HG03135 (cell line): ENCODE measurements around the gene CDCP2.

Experiments used
- ATAC-seq: cut with Tn5 transposase; IDR thresholded peaks from one replicate; pipeline ENCODE4 v1.9.1; 2021; ENCODE audit warnings: mild to moderate bottlenecking, moderate library complexity; ENCODE audit not compliant: unreplicated experiment

Gene CDCP2

GRCh38 chr1:54152696-54153095 lies at the start of gene CDCP2:
Gene CDCP2 (minus strand): TSS chr1:54153000. CDS start chr1:54152922, 78 bp downstream.
- no peak for ATAC-seq

GRCh38 chr1:54200519-54200997 lies 47.8 kb upstream of the CDCP2 start:
- ATAC-seq = peak; percentile 17

- peak; percentile 92 for ATAC-seq
Measured at GRCh38 chr1:54199765-54200518, 47.1 kb upstream of the CDCP2 start, which contains the start of the genes CYB5RL and MRPL37. Gene CYB5RL (minus strand): TSS chr1:54200030. CDS start chr1:54195616, 4,414 bp downstream. Gene MRPL37 (plus strand): TSS chr1:54200167. CDS start chr1:54200244, 77 bp downstream.

- ATAC-seq = no peak
Measured at GRCh38 chr1:54199151-54199764, 46.5 kb upstream of the CDCP2 start.

- ATAC-seq = no peak
Measured at GRCh38 chr1:54193453-54193852, 40.7 kb upstream of the CDCP2 start.

GRCh38 chr1:54191525-54191924 lies 38.7 kb upstream of the CDCP2 start:
- no peak for ATAC-seq

GRCh38 chr1:54190526-54190925 lies 37.7 kb upstream of the CDCP2 start:
- no peak for ATAC-seq

GRCh38 chr1:54188291-54188690 lies 35.5 kb upstream of the CDCP2 start:
- no peak for ATAC-seq

- no peak for ATAC-seq
Measured at GRCh38 chr1:54186056-54186455, 33.3 kb upstream of the CDCP2 start.

DNA sequence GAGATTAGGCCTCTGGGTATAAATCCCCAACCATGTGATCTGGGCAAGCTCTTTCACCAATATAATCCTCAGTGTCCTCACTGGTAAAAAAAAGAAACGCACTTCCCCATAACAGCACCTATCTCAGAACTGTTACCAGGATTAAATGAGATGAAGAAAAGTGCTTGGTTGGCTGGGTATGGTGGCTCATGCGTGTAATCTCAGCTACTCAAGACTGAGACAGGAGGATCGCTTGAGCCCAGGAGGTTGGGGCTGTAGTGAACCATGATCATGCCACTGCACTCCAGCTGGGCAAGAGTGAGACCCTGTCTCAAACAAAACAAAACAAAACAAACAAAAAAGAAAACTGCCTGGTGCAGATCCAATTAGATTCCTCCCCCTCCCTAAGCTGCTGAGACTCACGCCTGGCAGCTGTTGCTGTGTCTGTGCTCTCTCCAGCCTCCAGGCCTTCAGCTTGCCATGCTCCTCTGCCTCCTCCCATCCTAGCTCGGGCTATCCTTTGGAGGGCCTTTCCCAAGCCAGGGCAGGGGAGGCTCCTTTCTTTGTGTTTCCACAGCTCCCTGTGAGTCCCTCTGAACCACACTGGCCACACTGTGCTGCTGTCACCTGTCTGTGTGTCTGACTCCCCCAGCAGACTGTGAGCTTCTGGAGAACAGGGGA lies 28.0 kb upstream of the CDCP2 start:
- ATAC-seq = no peak

DNA sequence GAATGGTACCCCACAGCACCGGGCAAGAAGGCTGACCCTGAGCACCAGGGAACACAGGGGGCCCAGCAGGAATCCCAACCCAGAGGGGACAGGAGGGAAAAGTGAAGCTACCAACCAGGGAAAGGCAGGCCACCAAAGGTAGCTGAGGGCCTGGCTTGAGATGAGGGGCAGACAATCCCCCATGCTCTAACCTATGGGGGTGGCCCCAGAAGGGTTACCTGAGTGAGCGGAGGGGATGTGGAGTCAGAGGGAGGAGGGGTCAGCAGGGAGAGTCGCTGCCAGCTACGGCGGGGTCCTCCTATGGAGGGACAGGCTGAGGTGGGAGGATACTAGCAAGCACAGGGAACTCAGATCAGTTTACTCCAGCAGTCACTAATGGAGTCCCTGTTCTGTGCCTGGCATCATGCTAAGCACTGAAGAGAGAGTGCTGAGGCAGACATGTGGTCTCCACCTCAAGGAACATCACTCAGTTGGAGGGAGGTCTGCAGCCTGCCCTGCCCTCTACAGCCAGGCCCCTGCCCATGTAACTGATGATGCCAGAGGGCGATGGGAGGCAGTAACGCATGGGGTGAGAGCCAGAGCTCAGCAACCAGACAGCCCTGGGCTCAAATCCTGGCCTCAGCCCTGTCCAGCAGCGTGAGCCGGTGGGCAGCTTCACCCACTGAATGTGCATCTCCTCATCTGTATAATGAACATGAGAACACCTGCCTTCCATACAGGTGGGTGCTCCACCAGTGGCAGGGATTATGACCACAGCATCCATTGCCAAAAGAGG lies 25.7 kb upstream of the CDCP2 start:
- ATAC-seq = no peak

DNA sequence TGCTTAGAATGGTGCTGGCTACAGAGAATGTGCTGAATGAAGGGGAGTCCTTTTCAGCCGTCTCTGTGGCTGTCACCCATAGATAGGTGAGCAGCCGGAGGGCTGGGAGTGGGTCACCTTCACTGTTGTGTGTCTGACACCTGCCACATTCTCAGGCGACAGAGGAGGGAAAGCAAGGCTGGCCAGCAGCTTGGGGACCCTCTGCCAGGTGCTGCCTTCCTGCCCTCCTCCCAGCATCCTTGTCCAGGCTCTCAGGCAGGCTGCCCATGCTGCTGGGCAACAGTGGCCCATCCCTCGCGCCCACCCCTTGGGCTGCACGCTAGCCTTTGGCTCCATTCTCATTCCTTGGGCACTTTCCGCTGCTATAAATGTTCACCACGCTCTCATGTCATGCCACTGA lies 24.9 kb upstream of the CDCP2 start:
- ATAC-seq = no peak

GRCh38 chr1:54176621-54177327 lies 24.0 kb upstream of the CDCP2 start:
- ATAC-seq = no peak

DNA sequence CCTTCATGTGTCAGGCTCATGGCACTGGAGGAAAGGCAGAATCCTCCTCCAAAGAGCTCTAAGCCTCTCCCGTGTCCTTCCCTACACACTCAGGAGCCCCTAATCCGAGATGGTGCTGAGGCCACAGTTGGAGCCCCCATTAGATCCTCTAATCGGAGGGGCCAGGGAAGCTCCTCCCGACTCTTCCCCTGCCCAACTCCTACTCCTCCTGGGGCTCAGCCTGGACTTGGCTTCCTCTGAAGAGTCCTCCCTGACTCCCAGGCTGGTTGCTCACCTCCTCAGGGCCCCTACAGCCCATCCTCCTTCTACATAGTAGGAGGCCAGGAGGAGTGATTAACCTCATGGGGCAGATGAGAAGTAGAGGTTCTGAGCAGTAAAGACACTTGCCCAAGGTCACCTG lies 21.3 kb upstream of the CDCP2 start:
- ATAC-seq = no peak

- ATAC-seq = no peak
Measured at GRCh38 chr1:54173681-54174080, 20.9 kb upstream of the CDCP2 start.

GRCh38 chr1:54172614-54173599 lies 20.1 kb upstream of the CDCP2 start:
- ATAC-seq = no peak

DNA sequence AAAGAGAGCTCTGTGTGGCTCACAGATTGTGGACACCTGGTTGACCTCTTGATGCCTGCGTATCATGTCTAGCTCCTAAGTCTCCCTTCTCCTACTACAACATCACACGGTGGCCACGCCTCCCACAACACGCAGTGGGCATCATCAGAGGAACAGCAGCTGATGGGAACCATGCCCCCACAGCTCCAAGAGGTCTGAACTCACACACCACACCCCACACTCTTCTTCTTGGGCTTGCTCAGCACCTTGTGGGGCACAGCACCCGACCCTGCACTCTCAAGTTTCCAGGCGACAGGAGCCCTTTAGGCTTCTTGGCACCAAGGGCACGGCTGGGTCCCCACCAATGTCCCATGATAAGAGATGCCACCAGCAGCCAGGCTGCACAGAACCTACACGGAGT lies 18.8 kb upstream of the CDCP2 start:
- ATAC-seq = no peak

DNA sequence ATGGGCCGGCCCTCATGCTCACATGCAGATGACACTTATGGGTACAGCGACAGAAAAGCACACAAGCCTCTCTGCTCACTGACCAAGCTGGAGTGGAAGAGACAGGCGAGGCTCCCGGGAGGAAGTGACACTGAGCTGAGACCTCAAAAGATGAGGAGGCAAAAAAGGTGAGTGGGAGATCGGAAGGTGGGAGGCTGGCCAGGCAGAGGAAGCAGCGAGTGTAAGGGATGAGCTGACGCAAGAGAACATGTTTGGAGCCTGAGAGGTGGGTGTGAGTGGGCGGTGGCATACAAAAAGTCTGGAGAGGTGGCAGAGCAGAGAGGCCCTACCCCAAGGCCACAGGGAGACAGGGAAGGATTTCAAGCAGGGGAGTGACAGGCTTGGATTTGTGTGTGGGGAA lies 18.2 kb upstream of the CDCP2 start:
- ATAC-seq = no peak

GRCh38 chr1:54169068-54169467 lies 16.3 kb upstream of the CDCP2 start:
- no peak for ATAC-seq
